Measurements from ENCODE around the gene DDX6. TPM values are rescaled to one million over a fixed set of nuclear protein-coding genes. Genes with fewer than 3 reads are reported as not detected.
"Not testable (repeated sequence)": the region's sequence is repeated elsewhere in the genome, so short reads cannot be mapped to it uniquely, and the experiment has no call there.

Gene DDX6
- total RNA-seq, 1 experiment from 2014 or later = 155 TPM

DNA sequence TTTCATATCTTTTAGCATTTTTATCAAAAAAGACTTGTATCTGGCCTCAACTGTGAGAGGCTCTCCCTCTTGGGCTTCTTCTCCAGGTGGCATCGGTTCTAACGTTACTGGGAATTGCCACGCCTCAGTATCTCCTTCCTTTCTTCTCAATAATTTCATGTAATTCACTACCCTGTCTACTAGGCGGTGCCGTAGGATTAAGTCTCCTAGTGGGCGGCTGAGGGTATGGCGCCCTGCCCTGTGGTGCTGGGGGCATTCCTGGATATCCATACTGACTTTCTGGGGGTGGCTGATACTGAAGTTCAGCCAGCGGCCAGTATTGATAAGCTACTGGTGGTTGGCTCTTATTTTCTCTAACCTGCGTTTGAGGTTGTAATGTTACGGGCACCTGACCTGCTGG, 62.9 kb downstream of the DDX6 start:
- DNase-seq (ENCODE audit: low read depth, low spot score); H3K9me3 ChIP-seq (ENCODE audit: control insufficient read depth, insufficient read depth, low read depth, low read length); H3K27ac ChIP-seq (ENCODE audit: low read length); in situ Hi-C loops (cut with HindIII; ENCODE audit: low pct_unique_long_range_greater_than_20kb, low sequenced_read_pairs); H3K36me3 ChIP-seq (ENCODE audit: control insufficient read depth, insufficient read depth, low read length); POLR2A ChIA-PET; ATAC-seq; BruUV-seq (replicated peaks); H3K27me3 ChIP-seq (ENCODE audit: control insufficient read depth, insufficient read depth, low read length); H3K4me3 ChIP-seq (ENCODE audit: low read depth in 2 of 2, low read length in 2 of 2); H3K4me1 ChIP-seq (ENCODE audit: control insufficient read depth, insufficient read depth, low read length); intact Hi-C loops (cut with micrococcal nuclease; ENCODE audit: unreplicated experiment); CTCF ChIA-PET: not testable (repeated sequence)

DNA sequence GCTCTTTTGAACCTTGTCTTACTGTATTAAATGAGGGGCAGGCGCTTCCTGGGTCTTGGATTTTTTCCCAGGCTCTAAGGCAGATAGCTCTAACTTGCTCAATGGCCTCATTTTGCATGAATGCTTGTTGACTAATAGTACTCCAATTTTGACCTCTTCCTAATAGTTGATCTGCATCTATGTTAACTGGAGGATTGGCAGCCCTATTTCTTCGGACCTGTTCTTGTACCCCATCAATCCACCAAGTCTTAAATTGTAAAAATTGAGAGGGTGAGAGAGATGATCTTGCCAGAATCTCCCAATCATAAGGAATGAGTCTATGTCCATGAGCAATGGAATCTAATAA, 63.3 kb downstream of the DDX6 start:
- CTCF ChIA-PET = not testable (repeated sequence)

DNA sequence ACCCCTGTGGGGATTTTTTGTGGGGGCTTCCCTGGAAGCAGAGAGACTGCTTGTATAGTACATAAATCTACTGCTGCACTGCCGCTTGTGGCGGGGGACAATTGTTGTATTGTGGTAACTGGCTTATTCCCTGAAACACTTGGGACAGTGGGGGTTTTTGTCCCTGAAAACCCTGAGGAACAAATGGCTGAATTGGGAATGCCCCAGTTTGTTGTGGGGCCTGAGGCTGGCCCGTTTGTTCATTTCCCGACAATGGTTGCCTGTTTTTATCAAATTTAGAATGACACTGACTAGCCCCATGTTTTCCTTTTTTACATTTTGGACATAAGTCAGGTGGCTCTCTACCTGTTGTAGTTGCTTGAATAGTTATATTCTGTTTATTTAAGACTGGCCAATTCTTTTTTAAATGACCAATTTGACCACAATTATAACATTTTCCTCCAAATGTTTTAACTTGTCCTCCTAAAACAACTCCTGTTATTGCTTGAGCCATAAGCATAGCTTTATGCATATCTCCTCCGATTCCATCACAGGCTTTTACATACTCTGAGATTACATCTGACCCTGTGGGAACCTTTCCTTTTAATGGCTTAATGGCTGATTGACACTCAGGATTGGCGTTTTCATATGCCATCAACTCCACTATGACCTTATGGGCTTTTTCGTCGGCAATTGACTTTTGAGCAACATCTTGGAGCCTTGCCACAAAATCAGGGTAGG, 63.8 kb downstream of the DDX6 start:
- in situ Hi-C loops (cut with HindIII; ENCODE audit: low pct_unique_long_range_greater_than_20kb, low sequenced_read_pairs); H3K36me3 ChIP-seq (ENCODE audit: control insufficient read depth, insufficient read depth, low read length); H3K27me3 ChIP-seq (ENCODE audit: control insufficient read depth, insufficient read depth, low read length); intact Hi-C loops (cut with micrococcal nuclease; ENCODE audit: unreplicated experiment); H3K4me1 ChIP-seq (ENCODE audit: control insufficient read depth, insufficient read depth, low read length); H3K9me3 ChIP-seq (ENCODE audit: control insufficient read depth, insufficient read depth, low read depth, low read length); ATAC-seq; BruUV-seq (replicated peaks); DNase-seq (ENCODE audit: low read depth, low spot score); POLR2A ChIA-PET; CTCF ChIA-PET; H3K27ac ChIP-seq (ENCODE audit: low read length); H3K4me3 ChIP-seq (ENCODE audit: low read depth in 2 of 2, low read length in 2 of 2): not testable (repeated sequence)

More for the DNA sequence above, 63.3 kb downstream of the DDX6 start:
- H3K27me3 ChIP-seq (ENCODE audit: control insufficient read depth, insufficient read depth, low read length); H3K4me3 ChIP-seq (ENCODE audit: low read depth in 2 of 2, low read length in 2 of 2); ATAC-seq; H3K27ac ChIP-seq (ENCODE audit: low read length); H3K36me3 ChIP-seq (ENCODE audit: control insufficient read depth, insufficient read depth, low read length); BruUV-seq (replicated peaks); in situ Hi-C loops (cut with HindIII; ENCODE audit: low pct_unique_long_range_greater_than_20kb, low sequenced_read_pairs); POLR2A ChIA-PET; H3K9me3 ChIP-seq (ENCODE audit: control insufficient read depth, insufficient read depth, low read depth, low read length); DNase-seq (ENCODE audit: low read depth, low spot score); H3K4me1 ChIP-seq (ENCODE audit: control insufficient read depth, insufficient read depth, low read length); intact Hi-C loops (cut with micrococcal nuclease; ENCODE audit: unreplicated experiment): not testable (repeated sequence)

DNA sequence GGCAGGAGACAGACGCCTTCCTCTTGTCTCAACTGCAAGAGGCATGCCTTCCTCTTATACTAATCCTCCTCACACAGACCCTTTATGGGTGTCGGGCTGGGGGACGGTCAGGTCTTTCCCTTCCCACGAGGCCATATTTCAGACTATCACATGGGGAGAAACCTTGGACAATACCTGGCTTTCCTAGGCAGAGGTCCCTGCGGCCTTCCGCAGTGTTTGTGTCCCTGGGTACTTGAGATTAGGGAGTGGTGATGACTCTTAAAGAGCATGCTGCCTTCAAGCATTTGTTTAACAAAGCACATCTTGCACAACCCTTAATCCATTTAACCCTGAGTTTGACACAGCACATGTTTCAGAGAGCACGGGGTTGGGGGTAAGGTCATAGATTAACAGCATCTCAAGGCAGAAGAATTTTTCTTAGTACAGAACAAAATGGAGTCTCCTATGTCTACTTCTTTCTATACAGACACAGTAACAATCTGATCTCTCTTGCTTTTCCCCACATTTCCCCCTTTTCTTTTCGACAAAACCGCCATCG, 69.4 kb downstream of the DDX6 start:
- H3K36me3 ChIP-seq (ENCODE audit: control insufficient read depth, insufficient read depth, low read length); H3K27me3 ChIP-seq (ENCODE audit: control insufficient read depth, insufficient read depth, low read length); CTCF ChIA-PET; in situ Hi-C loops (cut with HindIII; ENCODE audit: low pct_unique_long_range_greater_than_20kb, low sequenced_read_pairs); DNase-seq (ENCODE audit: low read depth, low spot score); H3K4me1 ChIP-seq (ENCODE audit: control insufficient read depth, insufficient read depth, low read length); H3K9me3 ChIP-seq (ENCODE audit: control insufficient read depth, insufficient read depth, low read depth, low read length); intact Hi-C loops (cut with micrococcal nuclease; ENCODE audit: unreplicated experiment); H3K27ac ChIP-seq (ENCODE audit: low read length); H3K4me3 ChIP-seq (ENCODE audit: low read depth in 2 of 2, low read length in 2 of 2); ATAC-seq; BruUV-seq (replicated peaks): not testable (repeated sequence)
- POLR2A ChIA-PET = interaction anchor here (0.6 kb wide), 1 partner anchor 40 kb away, joined by 4 read pairs; no protein-coding TSS in a partner anchor

DNA sequence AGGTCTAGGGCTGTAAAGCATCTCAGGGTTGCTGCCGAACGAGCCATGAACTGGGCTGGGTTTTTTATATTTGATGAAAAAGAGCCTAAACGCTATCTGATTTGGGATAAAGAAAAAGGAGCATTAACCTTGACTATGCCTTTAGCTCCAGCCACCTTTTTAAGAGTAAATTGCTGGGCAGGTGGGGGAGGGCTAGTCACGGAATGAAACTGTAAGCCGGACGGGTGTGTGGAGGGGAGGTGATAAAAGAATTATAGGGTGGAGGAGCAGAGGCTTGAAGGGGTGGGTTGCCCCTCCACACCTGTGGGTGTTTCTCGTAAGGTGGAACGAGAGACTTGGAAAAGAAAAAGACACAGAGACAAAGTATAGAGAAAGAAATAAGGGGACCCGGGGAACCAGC, 70.2 kb downstream of the DDX6 start:
- POLR2A ChIA-PET; H3K27ac ChIP-seq (ENCODE audit: low read length); ATAC-seq; H3K27me3 ChIP-seq (ENCODE audit: control insufficient read depth, insufficient read depth, low read length); H3K4me3 ChIP-seq (ENCODE audit: low read depth in 2 of 2, low read length in 2 of 2); in situ Hi-C loops (cut with HindIII; ENCODE audit: low pct_unique_long_range_greater_than_20kb, low sequenced_read_pairs); H3K4me1 ChIP-seq (ENCODE audit: control insufficient read depth, insufficient read depth, low read length); H3K9me3 ChIP-seq (ENCODE audit: control insufficient read depth, insufficient read depth, low read depth, low read length); DNase-seq (ENCODE audit: low read depth, low spot score); CTCF ChIA-PET; BruUV-seq (replicated peaks); H3K36me3 ChIP-seq (ENCODE audit: control insufficient read depth, insufficient read depth, low read length); intact Hi-C loops (cut with micrococcal nuclease; ENCODE audit: unreplicated experiment): not testable (repeated sequence)

DNA sequence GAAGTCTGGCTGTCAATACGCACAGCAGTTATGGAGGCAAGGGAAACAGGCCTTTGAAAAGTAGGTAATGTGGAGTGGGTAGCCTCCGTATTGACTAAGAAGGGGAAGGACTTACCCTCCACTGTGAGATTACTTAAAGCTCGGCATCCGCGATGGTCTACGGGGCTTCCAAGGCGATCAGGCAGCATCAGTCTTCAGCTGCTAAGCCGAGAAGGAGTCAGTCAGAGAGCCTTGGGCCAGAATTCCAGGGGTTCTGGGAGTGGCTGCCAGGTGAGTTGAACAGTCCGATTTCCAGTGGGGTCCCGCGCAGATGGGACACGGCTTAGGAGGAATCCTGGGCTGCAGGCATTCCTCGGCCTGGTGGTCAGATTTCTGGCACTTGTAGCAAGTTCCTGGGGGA, 70.9 kb downstream of the DDX6 start:
- H3K27me3 ChIP-seq (ENCODE audit: control insufficient read depth, insufficient read depth, low read length); H3K4me1 ChIP-seq (ENCODE audit: control insufficient read depth, insufficient read depth, low read length); H3K36me3 ChIP-seq (ENCODE audit: control insufficient read depth, insufficient read depth, low read length); POLR2A ChIA-PET; BruUV-seq (replicated peaks); H3K4me3 ChIP-seq (ENCODE audit: low read depth in 2 of 2, low read length in 2 of 2); CTCF ChIA-PET; H3K9me3 ChIP-seq (ENCODE audit: control insufficient read depth, insufficient read depth, low read depth, low read length); DNase-seq (ENCODE audit: low read depth, low spot score); intact Hi-C loops (cut with micrococcal nuclease; ENCODE audit: unreplicated experiment); H3K27ac ChIP-seq (ENCODE audit: low read length); ATAC-seq; in situ Hi-C loops (cut with HindIII; ENCODE audit: low pct_unique_long_range_greater_than_20kb, low sequenced_read_pairs): not testable (repeated sequence)

DNA sequence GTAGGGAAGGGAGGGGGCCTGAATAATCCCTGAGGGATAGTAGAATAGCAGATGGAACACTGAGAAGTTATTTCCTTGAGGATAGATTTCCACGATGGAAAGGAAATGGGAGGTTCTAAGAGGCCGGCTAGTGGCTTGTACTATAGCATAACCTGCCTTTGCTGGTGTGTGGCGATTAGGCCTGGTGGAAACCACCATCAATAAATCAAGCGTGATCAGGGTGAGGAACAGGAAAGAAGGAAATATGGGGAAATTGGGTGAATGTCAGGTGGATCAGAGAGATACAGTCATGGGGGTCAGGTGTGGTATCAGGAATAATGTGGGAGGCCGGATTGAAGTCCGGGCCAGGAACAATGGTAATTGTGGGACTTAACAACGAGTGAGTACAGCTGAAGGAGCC, 72.4 kb downstream of the DDX6 start:
- POLR2A ChIA-PET, ATAC-seq: not testable (repeated sequence)
- CTCF ChIA-PET = interaction anchor here (0.6 kb wide), 1 partner anchor 37 kb away, joined by 6 read pairs; no protein-coding TSS in a partner anchor

More for the DNA sequence above, 72.4 kb downstream of the DDX6 start:
- H3K9me3 ChIP-seq (ENCODE audit: control insufficient read depth, insufficient read depth, low read depth, low read length); H3K27ac ChIP-seq (ENCODE audit: low read length); DNase-seq (ENCODE audit: low read depth, low spot score); intact Hi-C loops (cut with micrococcal nuclease; ENCODE audit: unreplicated experiment); H3K4me3 ChIP-seq (ENCODE audit: low read depth in 2 of 2, low read length in 2 of 2); H3K36me3 ChIP-seq (ENCODE audit: control insufficient read depth, insufficient read depth, low read length); BruUV-seq (replicated peaks); in situ Hi-C loops (cut with HindIII; ENCODE audit: low pct_unique_long_range_greater_than_20kb, low sequenced_read_pairs); H3K4me1 ChIP-seq (ENCODE audit: control insufficient read depth, insufficient read depth, low read length); H3K27me3 ChIP-seq (ENCODE audit: control insufficient read depth, insufficient read depth, low read length): not testable (repeated sequence)
